K562 (cell line): ENCODE results near the gene CD4. TPM values are rescaled to one million over a fixed set of nuclear protein-coding genes. Genes with fewer than 3 reads are reported as not detected.

ENCODE experiments used
- ATAC-seq: fragments of 200-7000 bp; cut with Tn5 transposase; 3 replicates; pipeline ENCODE4 v1.9.1; 2020; ENCODE audit warnings: moderate library complexity
- BruUV-seq: library from RNA; stranded (reverse); fragments of 400-500 nt; replicated peaks from 2 replicates; lab custom pipeline; 2021; lab: Mats Ljungman, UMichigan
- CTCF ChIA-PET: fragments of 300-600 bp; formaldehyde crosslinking; extraction: SDS; loops from one replicate; lab custom pipeline; 2021; ENCODE audit warnings: low intra/inter-chr PET ratio; lab: Yijun Ruan, JAX
- POLR2A ChIA-PET: fragments of 300-600, 350-650 bp; sonication (Branson Sonifier 250); formaldehyde crosslinking; extraction: SDS; loops from one replicate; lab custom pipeline; 2021; ENCODE audit warnings: antibody characterized with exemption, inconsistent platforms; lab: Yijun Ruan, JAX
- DNase-seq, 4 experiments: peaks; one replicate each; pipeline versions ENCODE4 v3.0.0 to v3.0.0-alpha.2; 2011 to 2018; ENCODE audit warnings: low spot score in 3 of 4, mixed read lengths in 3 of 4; ENCODE audit errors: extremely low read depth in 1 of 4
- FAIRE-seq: peaks from 2 replicates; lab custom pipeline; 2011; peaks lifted over from hg19 to GRCh38; lab: Jason Lieb, UNC
- H2AFZ ChIP-seq: 2 replicates; pipeline ENCODE4 v1.6.0; 2011; ENCODE audit warnings: low read depth, low read length, control low read depth, inconsistent platforms
- H3K27ac ChIP-seq: fragments of 200-600 bp; 3 replicates; pipeline ENCODE4 v1.8.0; 2011; ENCODE audit warnings: low read depth, mild to moderate bottlenecking, control low read depth, inconsistent platforms, low read length, moderate library complexity, mixed read lengths; ENCODE audit errors: extremely low read depth
- H3K27me3 ChIP-seq, 2 experiments: fragments of 300-600 bp in 1 of 2; 2 replicates in 1 of 2; 3 replicates in 1 of 2; pipeline versions ENCODE4 v1.6.0 to v1.8.0; 2011; ENCODE audit warnings: inconsistent platforms in 2 of 2, low read length in 2 of 2, mild to moderate bottlenecking in 1 of 2, mixed read lengths in 1 of 2, moderate library complexity in 1 of 2; ENCODE audit not compliant: control insufficient read depth in 2 of 2, insufficient read depth in 2 of 2
- H3K36me3 ChIP-seq: fragments of 300-600 bp; 3 replicates; pipeline ENCODE4 v1.8.0; 2011; ENCODE audit warnings: mild to moderate bottlenecking, low read length, inconsistent platforms; ENCODE audit not compliant: control insufficient read depth, insufficient read depth
- H3K4me1 ChIP-seq, 2 experiments: fragments of 200-600 bp in 1 of 2; replicated peaks in 1 of 2; 2 replicates in 1 of 2; 3 replicates in 1 of 2; pipeline versions ENCODE4 v1.5.1 to v1.8.0; 2011; ENCODE audit warnings: inconsistent platforms in 2 of 2, low read length in 2 of 2, mild to moderate bottlenecking in 1 of 2, mixed read lengths in 1 of 2, moderate library complexity in 1 of 2; ENCODE audit not compliant: control insufficient read depth in 2 of 2, insufficient read depth in 2 of 2
- H3K4me2 ChIP-seq: 2 replicates; pipeline ENCODE4 v1.6.1; 2011; ENCODE audit warnings: low read length, control low read depth, inconsistent platforms, mixed read lengths; ENCODE audit not compliant: insufficient read depth
- H3K4me3 ChIP-seq: fragments of 200-600 bp; sonication (generic), shearing (Covaris generic); 2 replicates; pipeline ENCODE4 v1.5.1; 2016; ENCODE audit warnings: control low read depth, inconsistent platforms
- H3K79me2 ChIP-seq: fragments of 200-600 bp; 3 replicates; pipeline ENCODE4 v1.8.0; 2011; ENCODE audit warnings: low read length, inconsistent platforms; ENCODE audit not compliant: control insufficient read depth, insufficient read depth
- H3K9ac ChIP-seq, 2 experiments: 2 replicates each; pipeline versions ENCODE4 v1.6.0 to v1.6.1; 2011; ENCODE audit warnings: low read depth in 2 of 2, low read length in 2 of 2, control low read depth in 1 of 2, inconsistent platforms in 1 of 2, mild to moderate bottlenecking in 1 of 2, mixed read lengths in 1 of 2; ENCODE audit not compliant: insufficient read depth in 1 of 2
- H3K9me1 ChIP-seq: one replicate; pipeline ENCODE4 v1.6.0; 2011; ENCODE audit warnings: inconsistent platforms, mild to moderate bottlenecking, low read length, moderate library complexity; ENCODE audit not compliant: control insufficient read depth, insufficient read depth
- H3K9me3 ChIP-seq: replicated peaks from 2 replicates; pipeline ENCODE4 v1.5.1; 2011; ENCODE audit warnings: low read depth, low read length, inconsistent platforms; ENCODE audit not compliant: control insufficient read depth, insufficient read depth
- H4K20me1 ChIP-seq: replicated peaks from 2 replicates; pipeline ENCODE4 v1.6.1; 2011; ENCODE audit warnings: low read length, inconsistent platforms, mixed read lengths; ENCODE audit not compliant: control insufficient read depth, insufficient read depth
- ARHGAP35 ChIP-seq: fragments of 450-650 bp; IDR thresholded peaks from 2 replicates; pipeline ENCODE4 v1.6.1; 2018; ENCODE audit not compliant: partially characterized antibody
- ATF7 ChIP-seq: fragments of 450-650 bp; IDR thresholded peaks from 2 replicates; pipeline ENCODE4 v1.7.1; 2014; ENCODE audit warnings: mild to moderate bottlenecking, moderate library complexity
- CSDE1 ChIP-seq, 2 experiments: fragments of 450-650 bp; IDR thresholded peaks; 2 replicates each; pipeline ENCODE4 v1.6.1; 2016; ENCODE audit warnings: mild to moderate bottlenecking in 1 of 2
- ELK3 ChIP-seq: fragments of 450-650 bp; formaldehyde crosslinking; IDR thresholded peaks from 2 replicates; pipeline ENCODE4 v1.4.0; 2020; ENCODE audit warnings: mild to moderate bottlenecking
- HDAC2 ChIP-seq: fragments of 450-650 bp; IDR thresholded peaks from 2 replicates; pipeline ENCODE4 v1.6.1; 2016; ENCODE audit warnings: mild to moderate bottlenecking
- HOXB6 ChIP-seq: fragments of 250-450 bp; sonication (Bioruptor Pico); IDR thresholded peaks from 2 replicates; pipeline ENCODE4 v1.5.1; 2022; ENCODE audit warnings: mild to moderate bottlenecking, borderline replicate concordance
- MCM3 ChIP-seq: fragments of 450-650 bp; IDR thresholded peaks from 2 replicates; pipeline ENCODE4 v1.6.1; 2016
- NEUROD1 ChIP-seq: fragments of 150-350 bp; IDR thresholded peaks from 2 replicates; pipeline ENCODE4 v1.6.1; 2014; ENCODE audit warnings: borderline replicate concordance, low read length, low read depth; ENCODE audit not compliant: partially characterized antibody
- NFRKB ChIP-seq: fragments of 450-650 bp; IDR thresholded peaks from 2 replicates; pipeline ENCODE4 v1.6.1; 2016; ENCODE audit warnings: low read depth
- PHB ChIP-seq: fragments of 250-450 bp; sonication (Bioruptor Pico); IDR thresholded peaks from 2 replicates; pipeline ENCODE4 v1.5.0; 2021
- PHF20 ChIP-seq: fragments of 450-650 bp; IDR thresholded peaks from 2 replicates; pipeline ENCODE4 v1.6.1; 2018; ENCODE audit not compliant: partially characterized antibody
- PKNOX1 ChIP-seq: fragments of 450-650 bp; IDR thresholded peaks from 2 replicates; pipeline ENCODE4 v1.6.1; 2016
- STAG1 ChIP-seq: sonication (generic); formaldehyde crosslinking; IDR thresholded peaks from 2 replicates; pipeline ENCODE4 v1.5.0; 2020; ENCODE audit warnings: missing genetic modification reagents, borderline replicate concordance
- ZBTB49 ChIP-seq: sonication (generic); formaldehyde crosslinking; IDR thresholded peaks from 2 replicates; pipeline ENCODE4 v1.8.0; 2022; ENCODE audit warnings: missing genetic modification reagents, mild to moderate bottlenecking, borderline replicate concordance
- ZNF518B ChIP-seq: fragments of 250-450 bp; sonication (Bioruptor Pico); IDR thresholded peaks from 2 replicates; pipeline ENCODE4 v1.5.0; 2021; ENCODE audit warnings: mild to moderate bottlenecking, moderate library complexity
- ZNF561 ChIP-seq: fragments of 450-650 bp; formaldehyde crosslinking; conservative IDR thresholded peaks from 2 replicates; pipeline ENCODE4 v1.4.0; 2020; ENCODE audit warnings: mild to moderate bottlenecking, moderate library complexity
- WGBS: fragments of 100-300 bp; shearing (Covaris generic); methylation state at CpG from one replicate; pipeline ENCODE4 v1.1.6; 2016; ENCODE audit warnings: low coverage, mixed read lengths; ENCODE audit not compliant: insufficient coverage; ENCODE audit errors: missing lambda C conversion rate; 5-methylcytosine and 5-hydroxymethylcytosine counted together
- in situ Hi-C: fragments of 300-500 bp; cut with MboI; formaldehyde crosslinking; loops from 4 replicates; pipeline ENCODE4 v1.15.0; 2018; ENCODE audit warnings: inconsistent platforms, mixed read lengths
- intact Hi-C: fragments of 100-400 bp; cut with micrococcal nuclease; formaldehyde crosslinking; loops from 2 replicates; pipeline ENCODE4 v1.14.2; 2022
- polyA plus RNA-seq, 8 experiments: library from polyadenylated mRNA; depleted of rRNA in 4 of 8; stranded (reverse) in 5 of 8; unstranded in 3 of 8; fragments of >200 nt; fragmentation: Nextera tagmentation in 2 of 8; fragmentation: Illumina TruSeq in 1 of 8; extraction: Ambion mirVana in 2 of 8; extraction: Trizol in 1 of 8; gene quantifications; 2 replicates each; pipeline versions ENCODE4 v1.2.1 to v1.2.3, GENCODE V29; 2011 to 2014; ENCODE audit warnings: inconsistent platforms in 1 of 8, missing spikeins in 1 of 8
- total RNA-seq, 7 experiments: library from RNA; depleted of rRNA in 6 of 7; stranded (reverse); fragments of >200 nt in 6 of 7; fragmentation: Illumina TruSeq in 2 of 7; extraction: Trizol in 2 of 7; gene quantifications; 2 replicates each; pipeline versions ENCODE4 v1.2.1 to v1.2.3, GENCODE V29; 2011 to 2021; ENCODE audit warnings: low replicate concordance in 1 of 7

CD4 gene
- total and polyA plus RNA-seq, 9 of the 15 experiments (the other 6 are each of a cell fraction or from before 2014, with no cell fraction given), result 0.06 to 0.27 (median 0.09) TPM; not detected in 5

- intact Hi-C loops (no loop called here), in situ Hi-C loops (no loop called here)
- H3K9me1 ChIP-seq, result no peaks in the 10 kb centered on the region
- no peak overlapping the region for H3K4me2 ChIP-seq
- no peak overlapping the region for H3K4me3 ChIP-seq
- H2AFZ ChIP-seq, result no peak overlapping the region
- DNase-seq (no peak), FAIRE-seq (no peak), ATAC-seq (no peak)
- 36% methylated on average over 3 of the region's 4 CpGs for WGBS
- ChIA-PET POLR2A (interaction anchor here (1.0 kb wide), 1 partner anchor 17 kb away, joined by 3 read pairs; no protein-coding TSS in a partner anchor), CTCF (no interaction called here)
- H3K9ac ChIP-seq, result no peak overlapping the region
- H3K27ac ChIP-seq, result no peak overlapping the region
- no peaks in the 10 kb centered on the region for H4K20me1 ChIP-seq
- no peaks in the 10 kb centered on the region for H3K27me3 ChIP-seq
- no peaks in the 10 kb centered on the region for H3K9me3 ChIP-seq
- H3K4me1 ChIP-seq, result peaks cover 0 to 7% of the 10 kb centered on the region in 2 experiments; a peak in 2 of 5 replicates
- H3K36me3 ChIP-seq, result no peaks in the 10 kb centered on the region
- no TSS peak for BruUV-seq
- H3K79me2 ChIP-seq, result no peaks in the 10 kb centered on the region
- TF ChIP-seq MCM3 (no peak), HDAC2 (no peak), ZNF561 (no peak), ZBTB49 (CRISPR knock-in tag) (no peak), ATF7 (no peak), PHF20 (no peak), PHB (CRISPR knock-in tag) (no peak), CSDE1 (IDR thresholded peaks at IDR 0.05) (no peak), NFRKB (no peak), ARHGAP35 (no peak), HOXB6 (no peak), STAG1 (CRISPR knock-in tag) (no peak), ZNF518B (CRISPR knock-in tag) (no peak), NEUROD1 (no peak), PKNOX1 (no peak), ELK3 (no peak)
Observed at GRCh38 chr12:6796576-6796975, 7.2 kb downstream of the CD4 start.
